HG02610 (cell line): ENCODE data around the gene KCNC1.

Experiments
- ATAC-seq: cut with Tn5 transposase; IDR thresholded peaks from one replicate; pipeline ENCODE4 v1.9.1; 2021; ENCODE audit warnings: mild to moderate bottlenecking, moderate library complexity; ENCODE audit not compliant: unreplicated experiment

KCNC1 gene

GRCh38 chr11:17752144-17752543 is 17.6 kb downstream of the KCNC1 start:
- no peak for ATAC-seq

GRCh38 chr11:17753153-17753552 is 18.6 kb downstream of the KCNC1 start:
- ATAC-seq, result no peak

- no peak for ATAC-seq
Measured at GRCh38 chr11:17753641-17754040, 19.1 kb downstream of the KCNC1 start.

- no peak for ATAC-seq
Measured at GRCh38 chr11:17755891-17756290, 21.3 kb downstream of the KCNC1 start.

GRCh38 chr11:17760102-17761029 is 25.8 kb downstream of the KCNC1 start:
- ATAC-seq, result no peak

- ATAC-seq, result no peak
Measured at GRCh38 chr11:17762309-17762974, 27.9 kb downstream of the KCNC1 start.

GRCh38 chr11:17763244-17763643 is 28.7 kb downstream of the KCNC1 start:
- ATAC-seq, result no peak

GRCh38 chr11:17763703-17764102 is 29.1 kb downstream of the KCNC1 start:
- ATAC-seq, result no peak

- no peak for ATAC-seq
Measured at GRCh38 chr11:17764446-17765218, 30.1 kb downstream of the KCNC1 start.

- no peak for ATAC-seq
Measured at GRCh38 chr11:17765356-17766072, 30.9 kb downstream of the KCNC1 start.

- ATAC-seq, result no peak
Measured at GRCh38 chr11:17766073-17766359, 31.4 kb downstream of the KCNC1 start.

- ATAC-seq, result no peak
Measured at GRCh38 chr11:17766590-17766989, 32.0 kb downstream of the KCNC1 start.

GRCh38 chr11:17767301-17767885 is 32.8 kb downstream of the KCNC1 start:
- ATAC-seq, result no peak

- ATAC-seq, result no peak
Measured at GRCh38 chr11:17767914-17768313, 33.3 kb downstream of the KCNC1 start.

GRCh38 chr11:17768547-17768946 is 34.0 kb downstream of the KCNC1 start:
- ATAC-seq, result no peak

GRCh38 chr11:17769218-17769617 is 34.6 kb downstream of the KCNC1 start:
- ATAC-seq, result no peak

GRCh38 chr11:17770048-17770652 is 35.6 kb downstream of the KCNC1 start:
- no peak for ATAC-seq

GRCh38 chr11:17770917-17771316 is 36.3 kb downstream of the KCNC1 start:
- ATAC-seq, result no peak

GRCh38 chr11:17771415-17771814 is 36.8 kb downstream of the KCNC1 start:
- ATAC-seq, result no peak

- no peak for ATAC-seq
Measured at GRCh38 chr11:17771841-17772401, 37.3 kb downstream of the KCNC1 start.
